GM18517 (cell line): ENCODE results near the gene SHISA5.

Experiments used
- ATAC-seq: cut with Tn5 transposase; IDR thresholded peaks from one replicate; pipeline ENCODE4 v1.9.1; 2021; ENCODE audit warnings: mild to moderate bottlenecking, moderate library complexity; ENCODE audit not compliant: unreplicated experiment

Gene SHISA5

DNA sequence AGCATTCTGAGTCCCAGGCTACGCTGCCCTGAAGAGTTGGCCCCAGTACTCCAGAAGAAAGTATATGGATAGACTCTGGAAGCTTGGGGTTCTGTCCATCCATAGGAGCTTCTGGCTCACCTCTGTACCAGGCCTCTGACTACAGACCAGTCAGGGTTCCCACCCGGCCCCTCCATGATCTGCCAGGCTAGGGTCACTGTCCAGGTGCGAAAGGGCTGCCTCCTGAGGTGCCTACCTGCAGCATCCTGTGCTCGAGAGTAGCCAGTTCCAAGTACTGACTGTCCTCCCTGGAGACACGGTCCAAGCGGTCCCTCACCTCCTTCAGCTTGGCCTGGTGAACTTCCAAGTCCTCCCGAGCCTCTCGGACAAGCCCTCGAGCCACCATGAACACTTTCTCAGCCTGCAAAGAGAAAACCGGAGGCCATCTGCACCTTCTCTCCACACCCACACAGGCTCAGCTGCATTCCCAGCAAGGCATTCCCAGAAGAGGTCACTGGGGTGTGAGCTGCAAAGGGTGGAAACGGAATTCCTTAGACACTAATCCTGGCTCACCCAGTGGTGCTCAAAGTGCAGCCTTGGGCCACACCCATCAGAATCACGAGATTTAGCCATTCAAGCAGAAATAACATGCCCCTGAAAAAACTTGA is 70.4 kb downstream of the SHISA5 start:
- no peak for ATAC-seq

DNA sequence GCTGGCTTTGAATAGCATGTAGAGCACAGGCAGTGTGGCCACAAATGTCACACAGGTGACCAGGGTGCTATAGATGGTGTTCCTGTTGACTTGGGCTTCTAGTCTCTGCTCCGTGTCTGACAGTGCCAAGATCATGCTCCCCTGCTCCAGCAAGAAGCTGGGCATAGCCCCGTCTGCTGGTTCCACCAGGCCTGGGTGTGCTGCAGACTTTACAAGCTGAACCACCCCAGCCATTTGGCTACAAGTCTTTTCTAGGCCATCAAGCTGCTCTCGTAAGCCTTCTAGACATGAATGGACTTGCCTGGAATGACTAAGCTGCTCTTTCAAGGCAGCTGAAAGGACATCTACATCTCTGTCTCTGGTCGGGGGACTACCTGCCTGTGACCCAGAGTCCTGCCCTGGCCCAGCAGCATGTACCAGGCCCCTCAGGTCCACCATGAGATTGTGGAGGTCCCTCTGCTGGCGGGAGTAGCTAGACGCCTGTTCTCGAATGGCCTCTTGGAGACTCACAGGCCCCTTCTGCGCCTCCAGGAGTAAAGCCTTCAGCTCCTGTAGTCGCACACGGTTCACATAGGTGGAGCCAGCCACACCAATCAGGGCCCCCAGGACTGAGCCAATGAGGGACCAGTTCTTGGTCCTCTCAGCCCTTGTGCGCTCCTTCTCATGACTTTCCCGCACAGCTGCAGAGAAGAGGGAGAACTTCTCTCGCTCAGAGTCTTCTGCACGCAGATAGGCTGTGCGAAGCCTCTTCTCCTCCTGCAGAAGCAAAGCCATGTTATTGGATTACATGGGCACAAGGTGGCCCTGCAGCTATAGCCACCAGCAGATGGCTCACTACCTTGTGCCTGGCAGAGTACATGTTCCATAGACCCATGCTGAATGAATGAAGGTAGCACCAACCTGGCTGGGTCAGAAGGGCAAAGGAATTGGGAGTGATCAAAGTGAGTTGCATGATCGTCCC is 71.3 kb downstream of the SHISA5 start:
- no peak for ATAC-seq

DNA sequence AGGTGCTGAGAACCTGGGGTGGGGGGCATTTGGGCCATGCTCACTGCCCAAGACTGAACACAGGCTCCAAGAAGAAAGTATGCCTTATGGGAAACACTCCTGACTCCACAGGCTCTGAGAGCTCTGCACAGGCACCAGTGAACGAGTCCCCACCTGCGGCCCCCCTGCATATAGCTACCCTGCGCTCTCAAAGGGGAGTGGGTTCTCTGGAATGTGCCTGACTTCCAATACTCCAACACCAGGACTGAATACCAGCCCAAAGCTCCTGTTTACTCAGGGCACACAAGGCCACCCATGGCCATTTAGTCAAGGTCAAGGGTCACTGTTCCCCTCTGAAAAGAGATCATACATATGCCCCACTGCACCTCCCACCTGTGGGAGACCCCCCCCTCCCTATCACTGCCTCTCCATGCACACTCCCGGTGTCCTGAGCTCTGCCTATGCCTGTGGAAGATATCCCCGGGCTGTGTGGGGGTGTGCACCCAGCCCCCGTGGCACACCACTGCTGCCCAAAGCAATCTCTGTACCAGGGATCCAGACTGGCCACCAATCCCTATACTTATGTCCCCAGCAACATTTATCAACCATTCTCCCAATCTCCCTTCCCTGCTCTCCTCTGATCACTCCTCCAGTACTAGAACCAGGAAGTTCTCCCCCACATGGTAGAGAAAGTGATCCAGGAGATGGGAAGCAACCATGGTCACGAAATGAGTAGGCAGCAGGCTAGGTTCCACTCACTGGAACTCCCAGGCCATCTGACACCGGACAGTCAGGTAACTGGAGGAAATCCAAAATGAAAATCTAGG is 72.5 kb downstream of the SHISA5 start:
- ATAC-seq: no peak

DNA sequence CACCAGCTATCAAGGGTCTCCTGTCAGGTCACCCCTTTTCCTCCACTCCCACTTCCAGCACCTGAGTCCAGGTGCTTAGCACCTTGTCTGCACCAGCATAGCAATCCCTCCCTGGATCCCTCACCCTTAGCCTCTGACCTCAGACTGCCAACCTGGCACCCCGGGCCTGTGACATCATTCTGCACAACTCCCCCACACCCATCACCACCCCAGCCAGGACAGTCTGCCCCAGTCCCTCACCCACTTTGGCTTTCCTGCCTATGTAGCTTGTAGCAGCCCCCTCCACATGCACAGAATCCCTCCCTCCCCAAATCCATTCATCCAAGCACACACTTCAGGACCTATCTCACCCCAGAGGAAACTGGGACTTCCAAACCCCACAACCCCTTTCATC is 73.3 kb downstream of the SHISA5 start:
- no peak for ATAC-seq

DNA sequence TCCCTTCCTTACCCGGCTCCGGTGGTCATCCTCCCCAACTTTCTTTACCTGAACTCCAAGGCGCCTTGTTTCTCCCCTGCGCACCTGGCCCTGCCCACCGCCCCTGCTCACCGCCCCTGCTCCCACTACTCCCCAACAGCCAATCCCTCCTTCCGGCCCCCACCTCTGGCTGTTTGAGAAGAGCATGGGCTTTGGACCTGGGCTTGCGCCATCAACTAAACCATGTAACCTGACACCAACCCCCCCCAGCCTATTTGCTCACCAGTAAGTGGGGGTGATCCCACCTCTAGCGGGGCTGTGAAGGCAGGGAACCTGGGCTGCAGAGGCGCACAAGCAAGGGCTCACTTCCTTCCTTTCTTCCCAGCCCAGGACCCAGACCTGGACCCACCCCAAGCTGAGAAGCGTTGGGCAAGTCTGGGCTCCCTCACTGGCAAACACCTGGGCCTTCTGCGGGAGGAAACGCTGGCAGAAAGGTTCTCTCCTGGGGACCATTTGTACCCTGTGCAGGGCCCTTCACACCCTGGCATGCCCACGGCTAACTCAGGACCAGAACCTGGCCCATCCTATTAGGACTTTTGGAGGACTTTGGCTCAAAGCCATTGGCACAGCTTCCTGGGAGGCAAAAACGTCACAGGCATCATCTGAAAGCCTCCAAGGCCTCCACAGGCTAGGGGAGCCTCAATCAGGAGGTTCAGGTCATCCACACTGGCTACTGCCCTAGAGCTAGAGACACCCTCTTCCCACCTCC is 73.8 kb downstream of the SHISA5 start, which contains the start of gene PLXNB1:
PLXNB1 (minus strand) TSS at position 127 of the 748 bp plus-strand sequence. CDS start 5,475 bp downstream, outside the sequence.
- no peak for ATAC-seq

DNA sequence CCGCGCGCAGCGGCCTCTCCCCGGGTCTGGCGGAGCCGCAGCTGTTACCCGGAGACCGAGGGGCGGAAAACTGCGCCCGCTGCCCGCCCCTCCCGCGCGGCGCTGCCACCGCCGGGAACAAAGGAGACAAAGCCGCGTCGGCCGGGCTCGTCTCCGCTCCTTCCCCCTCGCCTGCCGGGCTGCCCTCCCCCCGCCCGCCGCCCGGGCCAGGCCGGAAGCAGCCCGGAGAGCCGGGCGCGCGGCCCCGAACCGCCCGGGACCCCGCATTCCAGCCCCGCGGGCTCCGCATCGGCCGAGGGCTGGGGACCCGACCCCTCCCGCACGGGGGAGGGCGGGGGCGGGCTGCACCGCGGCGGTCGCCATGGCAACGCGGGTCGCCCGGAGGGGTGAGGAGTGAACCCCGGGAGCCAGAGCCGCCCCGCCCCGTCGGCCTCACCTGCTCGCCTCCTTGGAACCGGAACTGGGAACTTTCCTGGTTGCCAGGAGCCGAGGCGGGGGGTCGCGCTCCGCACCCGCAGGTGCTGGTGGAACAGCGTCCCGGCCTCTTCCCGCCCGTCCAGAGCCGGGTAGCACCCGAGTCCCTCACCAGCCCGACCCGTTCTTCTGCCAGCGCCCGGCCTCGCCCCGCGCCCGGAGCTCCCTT is 74.5 kb downstream of the SHISA5 start:
- ATAC-seq: no peak

- ATAC-seq: no peak
These were observed 75.2 kb downstream of the SHISA5 start for GRCh38 chr3:48428572-48429316.

DNA sequence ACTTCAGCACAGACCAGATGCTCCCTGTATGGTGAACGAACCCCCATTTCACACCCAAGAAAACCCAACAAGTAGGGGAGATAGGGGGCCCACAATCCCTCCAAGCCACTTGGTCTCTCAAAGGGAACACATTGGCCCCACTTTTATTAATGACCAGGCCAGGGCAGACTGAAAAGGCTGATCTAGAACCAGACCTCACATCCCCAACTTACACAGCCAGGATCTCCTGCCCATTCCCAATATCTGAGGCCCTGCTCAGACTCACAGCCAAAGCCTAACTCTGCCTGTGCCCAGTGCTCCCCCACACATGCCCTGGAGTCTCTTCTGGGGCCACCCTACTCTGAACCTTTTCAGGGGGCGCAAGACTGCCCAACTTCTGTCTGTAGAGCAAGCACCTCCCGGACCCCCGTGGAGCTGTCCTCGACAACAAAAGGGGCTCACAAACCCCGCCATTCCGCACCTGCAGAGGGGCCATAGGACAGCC is 75.8 kb downstream of the SHISA5 start:
- ATAC-seq: no peak

DNA sequence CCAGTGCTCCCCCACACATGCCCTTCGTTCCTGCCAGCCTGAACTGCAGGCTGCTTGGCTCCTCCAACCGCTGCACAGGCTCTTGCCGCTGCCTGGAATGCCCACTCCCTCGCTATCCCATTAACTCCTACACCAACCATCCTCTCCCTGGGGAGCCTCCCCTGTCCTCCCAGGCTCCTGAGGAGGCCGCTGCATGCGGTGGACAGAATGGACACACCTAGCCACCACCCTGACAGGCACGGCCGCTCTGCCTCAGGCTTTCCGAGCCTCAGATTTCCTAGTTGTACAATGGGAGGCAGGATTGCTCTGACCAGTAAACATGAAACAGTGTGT is 76.4 kb downstream of the SHISA5 start:
- no peak for ATAC-seq

- ATAC-seq: no peak
These were observed 76.9 kb downstream of the SHISA5 start for GRCh38 chr3:48426944-48427629.

GRCh38 chr3:48426401-48426909 is 77.5 kb downstream of the SHISA5 start:
- no peak for ATAC-seq

- no peak for ATAC-seq
These were observed 78.6 kb downstream of the SHISA5 start for GRCh38 chr3:48425281-48425812.

- ATAC-seq: no peak
These were observed 79.9 kb downstream of the SHISA5 start for GRCh38 chr3:48423883-48424695.

GRCh38 chr3:48423241-48423882 is 80.6 kb downstream of the SHISA5 start:
- no peak for ATAC-seq

- ATAC-seq: no peak
These were observed 81.3 kb downstream of the SHISA5 start for GRCh38 chr3:48422681-48423080.

- no peak for ATAC-seq
These were observed 81.7 kb downstream of the SHISA5 start for GRCh38 chr3:48422272-48422671.

- no peak for ATAC-seq
These were observed 83.4 kb downstream of the SHISA5 start for GRCh38 chr3:48420561-48420960.
